Peyer's patch (tissue), 4 donors: Measurements from ENCODE around the gene C17orf75. TPM values are rescaled to one million over a fixed set of nuclear protein-coding genes. Genes with fewer than 3 reads are reported as not detected.
"Not testable (repeated sequence)": the region's sequence is repeated elsewhere in the genome, so short reads cannot be mapped to it uniquely, and the experiment has no call there.

Source experiments
- DNase-seq, 3 donors: peaks; one replicate each; pipeline ENCODE4 v3.0.0-alpha.2; 2017 to 2019
- H3K27ac ChIP-seq, 4 donors: fragments of 200-600 bp; sonication (generic); one replicate each; pipeline ENCODE4 v1.5.1; 2016 to 2019
- H3K27me3 ChIP-seq, 2 donors: fragments of 200-600 bp; sonication (generic); one replicate each; pipeline ENCODE4 v1.5.1; 2019
- H3K36me3 ChIP-seq, 3 donors: fragments of 200-600 bp; sonication (generic); one replicate each; pipeline ENCODE4 v1.5.1; 2016 to 2019
- H3K4me1 ChIP-seq, 4 donors: fragments of 200-600 bp; sonication (generic); one replicate each; pipeline ENCODE4 v1.5.1; 2016 to 2019
- H3K4me3 ChIP-seq, 4 donors: fragments of 200-600 bp; sonication (generic); 1 replicate in 3 of 4; 2 replicates in 1 of 4; pipeline ENCODE4 v1.5.1; 2016 to 2019; ENCODE audit warnings: mild to moderate bottlenecking in 1 of 4
- H3K9me3 ChIP-seq, 4 donors: fragments of 200-600 bp; sonication (generic); one replicate each; pipeline ENCODE4 v1.5.1; 2016 to 2019; ENCODE audit warnings: mild to moderate bottlenecking in 1 of 4
- POLR2A ChIP-seq, 2 donors: fragments of 450-650 bp; IDR thresholded peaks; one replicate each; pipeline ENCODE4 v1.5.1; 2017; ENCODE audit warnings: antibody characterized with exemption in 2 of 2, mild to moderate bottlenecking in 2 of 2, moderate library complexity in 2 of 2
- total RNA-seq, 4 donors: library from RNA; depleted of rRNA; stranded (reverse); fragments of >200 nt; gene quantifications; one replicate each; pipeline ENCODE4 v1.1.0, GENCODE V29; 2016
- TF ChIP-seq, protein P1 (sequence below), 6 experiments: fragments of 450-650 bp in 4 of 6; fragments of 200-600 bp in 2 of 6; sonication (generic) in 1 of 6; IDR thresholded peaks; one replicate each; pipeline ENCODE4 v1.5.1; 2017 to 2019; ENCODE audit warnings: antibody characterized with exemption in 6 of 6, mild to moderate bottlenecking in 3 of 6, moderate library complexity in 1 of 6

C17orf75 gene
- total RNA-seq, 4 donors from 2014 or later: 7.4 to 21.6 (median 14.3) TPM

DNA sequence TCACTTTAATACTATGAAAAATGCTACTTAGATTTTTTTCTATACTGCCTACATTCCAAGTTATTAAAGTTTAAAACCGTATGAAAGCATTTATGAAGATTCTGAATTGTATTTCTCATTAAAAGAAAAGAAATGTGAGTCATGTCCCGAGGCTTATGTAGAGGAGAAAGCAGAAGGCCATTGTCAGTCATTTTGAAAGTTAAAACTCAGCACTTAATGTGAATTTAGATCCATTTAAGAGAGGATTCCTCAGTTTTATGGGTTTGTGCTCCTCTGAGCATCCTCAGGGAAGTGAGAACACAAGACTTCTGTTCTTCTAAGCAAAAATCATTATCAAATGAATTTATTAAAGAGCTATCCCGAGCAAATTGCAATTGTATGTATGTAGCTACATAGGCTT is 11.8 kb downstream of the C17orf75 start:
- H3K27ac ChIP-seq: no peak overlapping the region
- DNase-seq: no peak
- peaks cover 0 to 10% (median 0%) of the 10 kb centered on the region in 3 donors for H3K36me3 ChIP-seq
- TF ChIP-seq POLR2A (IDR thresholded peaks at IDR 0.05): no peak
- TF ChIP-seq, protein P1, sequence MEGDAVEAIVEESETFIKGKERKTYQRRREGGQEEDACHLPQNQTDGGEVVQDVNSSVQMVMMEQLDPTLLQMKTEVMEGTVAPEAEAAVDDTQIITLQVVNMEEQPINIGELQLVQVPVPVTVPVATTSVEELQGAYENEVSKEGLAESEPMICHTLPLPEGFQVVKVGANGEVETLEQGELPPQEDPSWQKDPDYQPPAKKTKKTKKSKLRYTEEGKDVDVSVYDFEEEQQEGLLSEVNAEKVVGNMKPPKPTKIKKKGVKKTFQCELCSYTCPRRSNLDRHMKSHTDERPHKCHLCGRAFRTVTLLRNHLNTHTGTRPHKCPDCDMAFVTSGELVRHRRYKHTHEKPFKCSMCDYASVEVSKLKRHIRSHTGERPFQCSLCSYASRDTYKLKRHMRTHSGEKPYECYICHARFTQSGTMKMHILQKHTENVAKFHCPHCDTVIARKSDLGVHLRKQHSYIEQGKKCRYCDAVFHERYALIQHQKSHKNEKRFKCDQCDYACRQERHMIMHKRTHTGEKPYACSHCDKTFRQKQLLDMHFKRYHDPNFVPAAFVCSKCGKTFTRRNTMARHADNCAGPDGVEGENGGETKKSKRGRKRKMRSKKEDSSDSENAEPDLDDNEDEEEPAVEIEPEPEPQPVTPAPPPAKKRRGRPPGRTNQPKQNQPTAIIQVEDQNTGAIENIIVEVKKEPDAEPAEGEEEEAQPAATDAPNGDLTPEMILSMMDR (IDR thresholded peaks at IDR 0.05): no peak
- H3K9me3 ChIP-seq: no peaks in the 10 kb centered on the region
- no peak overlapping the region for H3K4me3 ChIP-seq
- H3K27me3 ChIP-seq: no peaks in the 10 kb centered on the region
- no peaks in the 10 kb centered on the region for H3K4me1 ChIP-seq

DNA sequence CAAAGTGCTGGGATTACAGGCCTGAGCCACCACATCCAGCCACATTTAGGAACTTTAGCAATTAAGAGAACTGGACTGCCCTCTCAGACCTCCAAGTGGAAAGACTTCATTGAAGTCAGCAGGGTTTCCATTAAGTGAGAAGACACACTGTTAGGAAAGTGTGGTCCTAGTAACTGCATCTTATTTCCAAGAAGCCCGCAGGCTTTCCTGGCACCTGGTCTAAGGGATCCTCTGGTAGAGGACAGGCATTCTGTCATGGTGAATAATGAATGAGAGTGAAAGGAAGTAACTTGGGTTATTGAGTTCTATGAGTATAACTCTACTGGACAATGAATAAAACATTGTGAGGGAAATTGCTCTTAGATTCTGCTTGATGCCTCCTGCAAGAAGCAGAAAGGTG is 14.1 kb downstream of the C17orf75 start:
- no peaks in the 10 kb centered on the region for H3K9me3 ChIP-seq

DNA sequence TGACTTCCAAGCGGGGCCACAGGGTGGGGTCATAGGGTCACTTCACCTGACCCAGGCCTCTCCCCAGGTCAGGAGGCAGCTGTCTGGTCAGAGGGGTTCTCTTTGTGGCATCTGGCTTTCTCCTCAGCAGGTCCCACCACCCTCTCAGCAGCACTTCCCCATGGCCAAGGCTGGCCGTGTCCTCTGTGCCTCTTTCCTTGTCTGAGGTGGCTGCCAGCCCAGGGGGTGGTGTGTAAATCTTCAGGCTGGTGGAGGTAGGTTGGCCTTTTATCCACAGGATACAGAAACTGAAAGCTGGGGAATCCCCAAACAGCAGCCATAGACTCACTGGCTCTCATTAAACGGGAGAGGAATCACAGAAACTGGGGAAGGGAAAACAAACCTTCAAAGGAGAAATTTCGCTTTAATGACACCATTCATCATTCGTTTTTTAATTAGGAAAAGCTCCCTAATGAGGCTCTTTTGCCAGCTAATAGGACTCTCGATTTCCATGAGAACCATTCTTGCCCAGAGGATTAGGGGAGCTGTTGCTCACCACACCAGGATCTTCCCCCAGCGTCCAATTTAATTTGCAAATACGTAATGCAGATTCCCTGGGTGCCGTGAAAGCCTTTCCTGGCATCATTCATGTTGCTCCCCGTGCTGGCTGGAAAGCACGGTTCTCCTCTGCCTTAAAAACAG is 18.0 kb downstream of the C17orf75 start:
- H3K4me3 ChIP-seq: peak overlapping the region in 2 of 4 donors; percentile 28 to 35
- no peaks in the 10 kb centered on the region for H3K9me3 ChIP-seq
- no peak overlapping the region for H3K27ac ChIP-seq
- H3K36me3 ChIP-seq: no peaks in the 10 kb centered on the region
- no peaks in the 10 kb centered on the region for H3K27me3 ChIP-seq
- DNase-seq: peak in 1 of 3 donors; percentile 50
- TF ChIP-seq, protein P1 (IDR thresholded peaks at IDR 0.05): no peak
- no peak for TF ChIP-seq POLR2A (IDR thresholded peaks at IDR 0.05)
- peaks cover 0 to 10% (median 0%) of the 10 kb centered on the region in 4 donors for H3K4me1 ChIP-seq

More for the DNA sequence above, 14.1 kb downstream of the C17orf75 start:
- H3K27me3 ChIP-seq: no peaks in the 10 kb centered on the region
- no peak overlapping the region for H3K4me3 ChIP-seq
- DNase-seq: no peak
- peaks cover 0 to 10% (median 0%) of the 10 kb centered on the region in 4 donors for H3K4me1 ChIP-seq
- TF ChIP-seq, protein P1 (IDR thresholded peaks at IDR 0.05): no peak
- TF ChIP-seq POLR2A (IDR thresholded peaks at IDR 0.05): no peak
- no peaks in the 10 kb centered on the region for H3K36me3 ChIP-seq
- H3K27ac ChIP-seq: no peak overlapping the region

DNA sequence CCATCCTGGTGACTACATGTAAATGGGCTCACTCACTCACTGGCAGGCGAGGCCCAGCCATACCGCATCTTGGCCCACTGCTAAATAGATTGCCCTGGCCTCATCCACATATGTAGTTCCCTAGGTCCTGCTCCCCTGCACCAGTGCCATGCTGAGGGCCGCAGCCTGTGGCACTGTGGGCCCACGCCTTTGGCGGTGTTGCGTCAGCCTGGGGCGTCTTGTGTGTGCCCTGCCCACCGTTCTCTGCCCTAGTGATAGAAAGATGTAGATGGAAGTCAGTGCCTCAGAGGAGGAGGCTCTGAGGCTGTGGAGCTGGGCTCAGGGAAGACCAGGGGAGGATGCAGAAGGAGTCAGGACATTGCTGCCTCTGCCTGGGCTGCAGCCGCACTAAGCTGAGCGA is 18.9 kb downstream of the C17orf75 start:
- no peaks in the 10 kb centered on the region for H3K9me3 ChIP-seq
- TF ChIP-seq POLR2A (IDR thresholded peaks at IDR 0.05): no peak
- TF ChIP-seq, protein P1 (IDR thresholded peaks at IDR 0.05): no peak
- DNase-seq: no peak

DNA sequence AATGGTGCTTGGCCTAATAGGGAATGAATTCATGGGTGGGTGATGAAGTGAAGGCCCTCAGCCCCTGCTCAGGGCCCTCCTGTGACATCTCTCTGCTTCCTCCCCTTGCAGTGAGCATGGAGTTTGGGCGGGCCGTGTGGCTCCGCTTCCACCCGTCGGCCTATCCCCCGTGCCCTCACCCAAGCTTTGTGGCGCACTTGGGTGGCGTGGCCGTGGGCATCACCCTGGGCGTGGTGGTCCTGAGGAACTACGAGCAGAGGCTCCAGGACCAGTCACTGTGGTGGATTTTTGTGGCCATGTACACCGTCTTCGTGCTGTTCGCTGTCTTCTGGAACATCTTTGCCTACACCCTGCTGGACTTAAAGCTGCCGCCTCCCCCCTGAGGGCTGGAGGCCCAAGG is 21.1 kb downstream of the C17orf75 start:
- H3K27me3 ChIP-seq: no peaks in the 10 kb centered on the region
- no peaks in the 10 kb centered on the region for H3K9me3 ChIP-seq
- peaks cover 0 to 10% (median 0%) of the 10 kb centered on the region in 4 donors for H3K4me1 ChIP-seq
- DNase-seq: no peak
- TF ChIP-seq, protein P1 (IDR thresholded peaks at IDR 0.05): no peak
- TF ChIP-seq POLR2A (IDR thresholded peaks at IDR 0.05): no peak
- no peak overlapping the region for H3K4me3 ChIP-seq
- no peaks in the 10 kb centered on the region for H3K36me3 ChIP-seq
- H3K27ac ChIP-seq: no peak overlapping the region

More for the DNA sequence above, 18.9 kb downstream of the C17orf75 start:
- Histone ChIP-seq H3K27me3 (no peaks in the 10 kb centered on the region), H3K4me3 (no peak overlapping the region), H3K36me3 (no peaks in the 10 kb centered on the region), H3K27ac (no peak overlapping the region), H3K4me1 (peaks cover 0 to 10% (median 0%) of the 10 kb centered on the region in 4 donors)

DNA sequence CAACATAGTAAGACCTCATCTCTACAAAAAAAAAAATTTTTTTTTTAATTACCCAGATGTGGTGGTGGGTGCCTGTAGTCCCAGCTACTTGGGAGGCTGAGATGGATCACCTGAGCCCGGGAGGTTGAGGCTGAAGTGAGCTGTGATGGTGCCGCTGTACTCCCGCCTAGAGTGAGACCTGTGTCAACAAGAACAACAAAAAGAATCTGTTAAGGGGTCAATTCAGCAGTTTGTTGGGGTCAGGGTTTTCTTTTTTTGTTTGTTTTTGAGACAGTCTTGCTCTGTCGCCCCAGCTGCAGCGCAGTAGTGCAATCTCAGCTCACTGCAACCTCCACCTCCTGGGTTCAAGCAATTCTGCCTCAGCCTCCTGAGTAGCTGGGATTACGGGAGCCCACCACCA is 21.9 kb downstream of the C17orf75 start:
- not testable (repeated sequence) for DNase-seq, H3K36me3 ChIP-seq, H3K9me3 ChIP-seq, H3K27me3 ChIP-seq, H3K27ac ChIP-seq, H3K4me3 ChIP-seq
- H3K4me1 ChIP-seq: peaks cover 0 to 10% (median 0%) of the 10 kb centered on the region in 4 donors
